ENCODE data around the gene GRIP1.

Gene GRIP1

DNA sequence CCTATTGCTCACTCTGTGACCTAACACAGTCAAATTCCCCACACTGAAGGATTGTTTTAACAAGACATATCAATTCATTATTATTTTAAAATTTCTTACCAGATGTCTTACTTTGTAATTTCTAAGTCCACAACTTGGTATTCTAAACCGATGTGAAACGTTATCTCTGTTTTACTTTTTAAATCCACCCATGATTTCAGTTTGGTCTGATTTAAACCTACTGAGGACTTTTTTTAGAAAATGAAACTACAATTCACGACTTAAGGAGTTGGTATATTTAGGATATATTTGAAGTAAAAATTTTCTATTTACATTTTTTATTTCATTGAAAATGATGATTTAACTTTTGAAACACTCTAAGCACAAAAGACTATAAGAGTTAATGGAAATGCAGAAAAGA, 35.1 kb upstream of the GRIP1 start:
- Histone ChIP-seq H3F3A (ENCODE audit: control insufficient read depth, insufficient read depth) (no peaks in the 10 kb centered on the region; the same call in 1 of the 2 replicates), H3K9me2 (replicated peaks; ENCODE audit: control insufficient read depth, low read length) (no peaks in the 10 kb centered on the region), H3K36me3 (ENCODE audit: control insufficient read depth, low read length) (no peaks in the 10 kb centered on the region), H3K4me2 (ENCODE audit: low read length) (no peak overlapping the region), H3K79me2 (ENCODE audit: control insufficient read depth, low read length) (no peaks in the 10 kb centered on the region), H3K27ac (ENCODE audit: low read depth, low read length) (no peak overlapping the region), H3K9me3 (ENCODE audit: control insufficient read depth, insufficient read depth, low read length) (no peaks in the 10 kb centered on the region), H3K27me3 (ENCODE audit: control insufficient read depth, low read length) (no peaks in the 10 kb centered on the region), H4K20me1 (ENCODE audit: control insufficient read depth, insufficient read depth, low read depth, low read length) (no peaks in the 10 kb centered on the region), H3K4me3 (ENCODE audit: low read length) (no peak overlapping the region), H3K4me1 (ENCODE audit: control insufficient read depth, low read length) (peaks cover 27% of the 10 kb centered on the region)
- TF ChIP-seq, protein P1, sequence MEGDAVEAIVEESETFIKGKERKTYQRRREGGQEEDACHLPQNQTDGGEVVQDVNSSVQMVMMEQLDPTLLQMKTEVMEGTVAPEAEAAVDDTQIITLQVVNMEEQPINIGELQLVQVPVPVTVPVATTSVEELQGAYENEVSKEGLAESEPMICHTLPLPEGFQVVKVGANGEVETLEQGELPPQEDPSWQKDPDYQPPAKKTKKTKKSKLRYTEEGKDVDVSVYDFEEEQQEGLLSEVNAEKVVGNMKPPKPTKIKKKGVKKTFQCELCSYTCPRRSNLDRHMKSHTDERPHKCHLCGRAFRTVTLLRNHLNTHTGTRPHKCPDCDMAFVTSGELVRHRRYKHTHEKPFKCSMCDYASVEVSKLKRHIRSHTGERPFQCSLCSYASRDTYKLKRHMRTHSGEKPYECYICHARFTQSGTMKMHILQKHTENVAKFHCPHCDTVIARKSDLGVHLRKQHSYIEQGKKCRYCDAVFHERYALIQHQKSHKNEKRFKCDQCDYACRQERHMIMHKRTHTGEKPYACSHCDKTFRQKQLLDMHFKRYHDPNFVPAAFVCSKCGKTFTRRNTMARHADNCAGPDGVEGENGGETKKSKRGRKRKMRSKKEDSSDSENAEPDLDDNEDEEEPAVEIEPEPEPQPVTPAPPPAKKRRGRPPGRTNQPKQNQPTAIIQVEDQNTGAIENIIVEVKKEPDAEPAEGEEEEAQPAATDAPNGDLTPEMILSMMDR (IDR thresholded peaks at IDR 0.05; ENCODE audit: low read depth, low read length, poor library complexity, severe bottlenecking) = no peak
- TF ChIP-seq EZH2phosphoT487 (IDR thresholded peaks at IDR 0.05; ENCODE audit: borderline replicate concordance, low read length) = no peak

DNA sequence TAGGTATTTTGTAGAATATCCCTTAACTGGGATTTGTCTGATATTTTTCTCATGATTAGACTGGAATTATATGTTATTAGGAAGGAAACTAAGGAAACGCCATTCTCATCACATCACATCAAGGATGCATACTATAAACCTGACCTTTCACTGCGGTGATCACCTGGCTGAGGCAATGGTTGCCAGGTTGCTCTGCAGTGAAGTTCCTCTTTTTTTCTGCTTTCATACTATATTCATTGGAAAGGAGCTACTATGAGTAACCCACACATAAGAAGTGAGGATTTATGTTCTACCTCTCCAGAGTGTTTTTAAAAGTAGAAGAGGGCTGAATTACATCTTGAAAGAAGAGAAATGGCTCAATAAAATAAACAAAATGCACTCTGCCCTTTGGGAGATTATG, 31.0 kb upstream of the GRIP1 start:
- Histone ChIP-seq H3K4me2 (ENCODE audit: low read length) (0 out of 2 replicates have a peak overlapping the region, but pooled peaks have one; percentile 1), H3K9me2 (replicated peaks; ENCODE audit: control insufficient read depth, low read length) (no peaks in the 10 kb centered on the region), H4K20me1 (ENCODE audit: control insufficient read depth, insufficient read depth, low read depth, low read length) (no peaks in the 10 kb centered on the region), H3K27me3 (ENCODE audit: control insufficient read depth, low read length) (no peaks in the 10 kb centered on the region), H3K4me3 (ENCODE audit: low read length) (no peak overlapping the region), H3F3A (ENCODE audit: control insufficient read depth, insufficient read depth) (no peaks in the 10 kb centered on the region; the same call in 1 of the 2 replicates), H3K79me2 (ENCODE audit: control insufficient read depth, low read length) (no peaks in the 10 kb centered on the region), H3K27ac (ENCODE audit: low read depth, low read length) (no peak overlapping the region), H3K36me3 (ENCODE audit: control insufficient read depth, low read length) (no peaks in the 10 kb centered on the region), H3K9me3 (ENCODE audit: control insufficient read depth, insufficient read depth, low read length) (no peaks in the 10 kb centered on the region), H3K4me1 (ENCODE audit: control insufficient read depth, low read length) (peaks cover 22% of the 10 kb centered on the region)
- no peak for TF ChIP-seq EZH2phosphoT487 (IDR thresholded peaks at IDR 0.05; ENCODE audit: borderline replicate concordance, low read length)
- TF ChIP-seq, protein P1 (IDR thresholded peaks at IDR 0.05; ENCODE audit: low read depth, low read length, poor library complexity, severe bottlenecking) = no peak

DNA sequence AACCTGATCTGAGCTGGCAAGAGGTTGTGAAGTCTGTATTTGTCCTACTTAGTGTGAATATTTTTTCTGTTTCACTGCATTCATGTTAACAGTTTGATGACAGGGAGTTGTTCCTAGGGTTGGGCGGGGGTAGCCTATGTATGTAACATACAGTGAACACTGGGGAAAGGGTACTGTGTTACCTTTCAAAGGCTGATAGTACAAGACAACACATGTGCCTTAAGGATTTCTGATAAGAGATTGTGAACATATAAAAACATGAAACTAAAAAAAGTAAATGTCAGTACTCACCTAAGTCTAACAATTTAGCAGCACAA, 30.5 kb upstream of the GRIP1 start:
- TF ChIP-seq, protein P1 (IDR thresholded peaks at IDR 0.05; ENCODE audit: low read depth, low read length, poor library complexity, severe bottlenecking) = no peak
- TF ChIP-seq EZH2phosphoT487 (IDR thresholded peaks at IDR 0.05; ENCODE audit: borderline replicate concordance, low read length) = no peak
- H3K27me3 ChIP-seq (ENCODE audit: control insufficient read depth, low read length) = no peaks in the 10 kb centered on the region
- no peaks in the 10 kb centered on the region for H4K20me1 ChIP-seq (ENCODE audit: control insufficient read depth, insufficient read depth, low read depth, low read length)
- no peak overlapping the region for H3K27ac ChIP-seq (ENCODE audit: low read depth, low read length)
- H3F3A ChIP-seq (ENCODE audit: control insufficient read depth, insufficient read depth) = no peaks in the 10 kb centered on the region; the same call in 1 of the 2 replicates
- H3K9me3 ChIP-seq (ENCODE audit: control insufficient read depth, insufficient read depth, low read length) = no peaks in the 10 kb centered on the region
- no peaks in the 10 kb centered on the region for H3K9me2 ChIP-seq (replicated peaks; ENCODE audit: control insufficient read depth, low read length)
- no peaks in the 10 kb centered on the region for H3K79me2 ChIP-seq (ENCODE audit: control insufficient read depth, low read length)
- no peak overlapping the region for H3K4me2 ChIP-seq (ENCODE audit: low read length)
- no peak overlapping the region for H3K4me3 ChIP-seq (ENCODE audit: low read length)
- H3K36me3 ChIP-seq (ENCODE audit: control insufficient read depth, low read length) = no peaks in the 10 kb centered on the region
- peaks cover 22% of the 10 kb centered on the region for H3K4me1 ChIP-seq (ENCODE audit: control insufficient read depth, low read length)
